BE2C (cell line): ENCODE results near the gene ASPG.

Experiments
- DNase-seq: peaks from one replicate; pipeline ENCODE4 v3.0.0-alpha.2; 2020
- H3K27me3 ChIP-seq: fragments of 250-450 bp; sonication (Bioruptor Pico); 2 replicates; pipeline ENCODE4 v1.5.1; 2020; ENCODE audit warnings: mild to moderate bottlenecking
- H3K36me3 ChIP-seq: fragments of 250-450 bp; sonication (Bioruptor Pico); 2 replicates; pipeline ENCODE4 v1.5.1; 2020; ENCODE audit warnings: mild to moderate bottlenecking
- H3K4me1 ChIP-seq: fragments of 250-450 bp; sonication (Bioruptor Pico); 2 replicates; pipeline ENCODE4 v1.5.1; 2020
- H3K4me3 ChIP-seq: 2 replicates; pipeline ENCODE4 v1.5.1; 2011; ENCODE audit warnings: low read depth, low read length
- H3K9me3 ChIP-seq: fragments of 250-450 bp; sonication (Bioruptor Pico); 2 replicates; pipeline ENCODE4 v1.5.1; 2020
- TF ChIP-seq, protein P1 (sequence below): IDR thresholded peaks from 2 replicates; pipeline ENCODE4 v1.5.1; 2012; ENCODE audit warnings: mild to moderate bottlenecking, low read depth, low read length

Gene ASPG

DNA sequence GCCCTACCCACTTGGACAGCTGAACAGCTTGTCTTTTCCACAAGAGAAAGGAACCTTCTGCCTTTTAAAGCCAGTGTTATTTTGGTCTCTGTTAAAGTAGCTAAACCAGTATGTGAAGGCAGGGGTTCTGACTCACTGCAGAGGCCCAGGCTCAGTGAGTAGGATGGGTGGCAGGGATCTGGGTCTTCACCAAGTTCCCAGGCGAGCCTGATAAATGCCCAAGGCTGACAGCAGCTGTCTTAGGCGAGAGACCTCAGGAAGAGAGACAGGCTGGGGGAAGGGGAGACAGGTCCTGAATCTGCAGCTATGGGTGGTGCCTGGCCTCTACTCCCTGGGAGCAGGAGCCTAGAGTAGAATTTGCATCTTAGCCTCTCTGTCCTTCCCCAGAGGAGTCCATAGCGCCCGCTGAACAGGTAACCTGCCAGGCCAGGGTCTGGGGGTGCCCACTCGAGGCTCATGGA is 34.8 kb downstream of the ASPG start:
- TF ChIP-seq, protein P1, sequence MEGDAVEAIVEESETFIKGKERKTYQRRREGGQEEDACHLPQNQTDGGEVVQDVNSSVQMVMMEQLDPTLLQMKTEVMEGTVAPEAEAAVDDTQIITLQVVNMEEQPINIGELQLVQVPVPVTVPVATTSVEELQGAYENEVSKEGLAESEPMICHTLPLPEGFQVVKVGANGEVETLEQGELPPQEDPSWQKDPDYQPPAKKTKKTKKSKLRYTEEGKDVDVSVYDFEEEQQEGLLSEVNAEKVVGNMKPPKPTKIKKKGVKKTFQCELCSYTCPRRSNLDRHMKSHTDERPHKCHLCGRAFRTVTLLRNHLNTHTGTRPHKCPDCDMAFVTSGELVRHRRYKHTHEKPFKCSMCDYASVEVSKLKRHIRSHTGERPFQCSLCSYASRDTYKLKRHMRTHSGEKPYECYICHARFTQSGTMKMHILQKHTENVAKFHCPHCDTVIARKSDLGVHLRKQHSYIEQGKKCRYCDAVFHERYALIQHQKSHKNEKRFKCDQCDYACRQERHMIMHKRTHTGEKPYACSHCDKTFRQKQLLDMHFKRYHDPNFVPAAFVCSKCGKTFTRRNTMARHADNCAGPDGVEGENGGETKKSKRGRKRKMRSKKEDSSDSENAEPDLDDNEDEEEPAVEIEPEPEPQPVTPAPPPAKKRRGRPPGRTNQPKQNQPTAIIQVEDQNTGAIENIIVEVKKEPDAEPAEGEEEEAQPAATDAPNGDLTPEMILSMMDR, result no peak
- H3K4me3 ChIP-seq, result no peak overlapping the region
- no peak for DNase-seq

DNA sequence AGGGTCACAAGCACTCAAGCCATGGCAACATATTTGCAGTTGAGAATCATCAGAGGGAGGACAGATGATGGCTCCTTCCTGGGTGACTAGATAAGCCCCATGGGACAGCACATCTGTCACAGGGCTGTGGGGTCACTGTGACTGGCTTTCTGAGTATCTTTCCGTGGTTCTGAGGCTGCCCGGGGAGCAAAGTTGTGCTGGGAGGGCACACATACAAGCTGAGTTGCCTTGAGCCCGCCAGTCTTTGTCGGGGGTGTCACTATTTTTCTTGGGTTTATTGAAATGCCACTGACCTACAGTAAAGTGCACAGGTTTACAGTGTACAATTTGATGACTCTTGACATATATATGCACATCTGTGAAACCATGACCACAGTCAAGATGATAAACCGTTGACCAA is 35.6 kb downstream of the ASPG start:
- TF ChIP-seq, protein P1, result no peak
- Histone ChIP-seq H3K9me3 (peaks cover 2% of the 10 kb centered on the region; the same call in 1 of the 2 replicates), H3K4me1 (no peaks in the 10 kb centered on the region), H3K4me3 (no peak overlapping the region), H3K36me3 (no peaks in the 10 kb centered on the region), H3K27me3 (peaks cover 17% of the 10 kb centered on the region)
- no peak for DNase-seq

More for the DNA sequence above, 34.8 kb downstream of the ASPG start:
- H3K27me3 ChIP-seq, result peaks cover 21% of the 10 kb centered on the region
- peaks cover 2% of the 10 kb centered on the region; the same call in 1 of the 2 replicates for H3K9me3 ChIP-seq
- H3K4me1 ChIP-seq, result no peaks in the 10 kb centered on the region
- H3K36me3 ChIP-seq, result no peaks in the 10 kb centered on the region

DNA sequence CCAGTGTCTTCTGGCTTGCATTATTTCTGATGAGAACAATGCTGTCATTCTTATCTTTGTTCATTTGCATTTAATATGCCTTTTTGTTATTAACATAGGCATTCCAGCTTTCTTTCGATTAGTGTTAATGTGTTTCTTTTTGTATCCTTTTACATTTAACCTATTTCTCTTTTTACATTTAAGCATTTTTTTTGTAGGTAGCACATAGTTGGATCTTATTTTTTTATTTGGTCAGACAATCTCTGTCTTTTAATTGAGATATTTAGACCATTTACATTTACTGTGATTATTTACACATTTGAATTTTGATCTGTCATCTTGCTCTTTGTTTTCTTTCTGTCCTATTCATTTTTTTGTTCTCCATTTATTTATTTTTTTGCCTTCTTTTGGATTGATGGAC is 38.4 kb downstream of the ASPG start:
- Histone ChIP-seq H3K36me3 (no peaks in the 10 kb centered on the region), H3K27me3 (no peaks in the 10 kb centered on the region; the same call in 1 of the 2 replicates), H3K4me1 (no peaks in the 10 kb centered on the region), H3K4me3 (no peak overlapping the region), H3K9me3 (peaks cover 2% of the 10 kb centered on the region; the same call in 1 of the 2 replicates)
- no peak for DNase-seq
- TF ChIP-seq, protein P1, result no peak

DNA sequence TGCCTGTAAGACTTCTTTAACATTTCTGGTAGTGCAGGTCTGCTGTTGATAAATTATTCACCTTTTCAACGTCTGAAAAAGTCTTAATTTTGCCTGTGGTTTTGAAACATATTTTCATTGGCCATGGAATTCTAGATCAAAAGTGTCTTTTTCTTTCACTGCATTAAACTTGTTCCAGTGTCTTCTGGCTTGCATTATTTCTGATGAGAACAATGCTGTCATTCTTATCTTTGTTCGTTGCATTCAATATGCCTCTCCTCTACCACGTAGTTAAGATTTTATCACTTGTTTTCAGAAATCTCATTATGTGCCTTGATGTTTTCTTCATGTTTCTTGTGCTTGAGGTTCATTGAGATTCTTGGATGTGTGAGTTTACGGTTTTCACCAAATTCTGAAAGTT is 39.5 kb downstream of the ASPG start:
- DNase-seq, result no peak
- peaks cover 8% of the 10 kb centered on the region for H3K9me3 ChIP-seq
- TF ChIP-seq, protein P1, result no peak
- H3K27me3 ChIP-seq, result no peaks in the 10 kb centered on the region; the same call in 1 of the 2 replicates
- no peaks in the 10 kb centered on the region for H3K4me1 ChIP-seq
- no peaks in the 10 kb centered on the region for H3K36me3 ChIP-seq
- no peak overlapping the region for H3K4me3 ChIP-seq

DNA sequence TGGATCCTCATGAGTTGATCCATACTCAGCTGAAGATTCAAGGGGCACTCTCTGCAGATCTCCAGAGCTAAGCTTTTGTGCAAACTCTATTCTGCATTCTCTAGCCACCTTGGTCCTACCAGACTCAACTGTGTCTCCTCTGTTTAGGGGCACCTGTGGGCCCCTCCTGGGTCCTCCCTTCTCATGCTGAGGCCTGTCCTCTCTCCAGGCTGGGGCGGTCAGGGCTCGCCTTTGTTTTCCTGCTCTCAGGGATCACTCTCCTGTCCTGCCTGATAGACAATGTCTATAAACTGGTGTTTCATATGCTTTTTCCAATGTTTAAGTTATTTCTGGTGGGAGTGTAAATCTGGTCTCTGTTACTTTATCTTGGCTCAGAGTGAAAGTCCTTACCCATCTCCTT is 41.3 kb downstream of the ASPG start:
- no peaks in the 10 kb centered on the region for H3K36me3 ChIP-seq
- no peaks in the 10 kb centered on the region; the same call in 1 of the 2 replicates for H3K27me3 ChIP-seq
- H3K9me3 ChIP-seq, result peaks cover 8% of the 10 kb centered on the region
- TF ChIP-seq, protein P1, result no peak
- no peak for DNase-seq
- H3K4me3 ChIP-seq, result no peak overlapping the region
- no peaks in the 10 kb centered on the region for H3K4me1 ChIP-seq

GRCh38 chr14:104128981-104129380 is 43.5 kb downstream of the ASPG start:
- Histone ChIP-seq H3K4me3 (no peak overlapping the region), H3K9me3 (peaks cover 5% of the 10 kb centered on the region; the same call in 1 of the 2 replicates), H3K4me1 (peaks cover 2% of the 10 kb centered on the region), H3K27me3 (no peaks in the 10 kb centered on the region; the same call in 1 of the 2 replicates), H3K36me3 (no peaks in the 10 kb centered on the region)
- no peak for DNase-seq
- TF ChIP-seq, protein P1, result no peak
